Vagina (tissue), 2 donors: ENCODE data around the gene RTP1.

Experiments used
- POLR2A ChIP-seq, 2 donors: fragments of 450-650 bp; IDR thresholded peaks; one replicate each; pipeline ENCODE4 v1.6.1; 2017; ENCODE audit warnings: antibody characterized with exemption in 2 of 2, mild to moderate bottlenecking in 2 of 2, moderate library complexity in 2 of 2
- TF ChIP-seq, protein P1 (sequence below), 3 experiments: fragments of 450-650 bp in 2 of 3; fragments of 200-600 bp in 1 of 3; sonication (generic) in 1 of 3; IDR thresholded peaks; one replicate each; pipeline ENCODE4 v1.5.1; 2017 to 2019; ENCODE audit warnings: antibody characterized with exemption in 3 of 3, mild to moderate bottlenecking in 2 of 3, moderate library complexity in 2 of 3

DNA sequence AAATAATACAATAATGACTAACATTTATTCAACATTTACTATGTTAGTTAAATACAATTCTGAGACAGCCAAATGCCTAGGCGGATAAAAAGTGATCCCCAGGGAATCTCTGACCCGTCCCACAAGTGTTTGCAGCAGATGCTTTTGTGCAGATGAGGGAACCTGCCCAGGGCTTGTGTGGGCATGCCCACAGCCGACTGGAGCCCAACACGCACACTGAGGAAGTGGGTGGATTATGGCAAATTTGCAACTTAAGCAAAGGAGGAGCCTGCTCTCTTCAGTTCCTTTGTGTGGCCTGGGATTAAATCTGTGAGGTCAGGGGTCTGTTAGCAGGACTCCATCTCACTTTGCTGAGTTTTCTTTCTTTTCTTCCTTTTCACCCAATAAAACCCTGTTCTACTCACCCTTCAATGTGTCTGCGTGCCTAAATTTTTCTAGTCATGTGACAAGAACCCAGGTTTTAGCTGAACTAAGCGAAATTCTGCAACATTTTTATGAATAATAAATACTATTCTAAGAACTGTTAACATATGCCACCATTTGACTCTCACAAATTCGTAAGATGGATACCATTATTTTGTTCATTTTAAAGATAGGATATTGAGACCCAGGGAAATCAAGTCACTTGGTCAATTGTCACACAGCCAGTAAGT, 13.9 kb upstream of the RTP1 start:
- TF ChIP-seq POLR2A (IDR thresholded peaks at IDR 0.05) = no peak
- TF ChIP-seq, protein P1, sequence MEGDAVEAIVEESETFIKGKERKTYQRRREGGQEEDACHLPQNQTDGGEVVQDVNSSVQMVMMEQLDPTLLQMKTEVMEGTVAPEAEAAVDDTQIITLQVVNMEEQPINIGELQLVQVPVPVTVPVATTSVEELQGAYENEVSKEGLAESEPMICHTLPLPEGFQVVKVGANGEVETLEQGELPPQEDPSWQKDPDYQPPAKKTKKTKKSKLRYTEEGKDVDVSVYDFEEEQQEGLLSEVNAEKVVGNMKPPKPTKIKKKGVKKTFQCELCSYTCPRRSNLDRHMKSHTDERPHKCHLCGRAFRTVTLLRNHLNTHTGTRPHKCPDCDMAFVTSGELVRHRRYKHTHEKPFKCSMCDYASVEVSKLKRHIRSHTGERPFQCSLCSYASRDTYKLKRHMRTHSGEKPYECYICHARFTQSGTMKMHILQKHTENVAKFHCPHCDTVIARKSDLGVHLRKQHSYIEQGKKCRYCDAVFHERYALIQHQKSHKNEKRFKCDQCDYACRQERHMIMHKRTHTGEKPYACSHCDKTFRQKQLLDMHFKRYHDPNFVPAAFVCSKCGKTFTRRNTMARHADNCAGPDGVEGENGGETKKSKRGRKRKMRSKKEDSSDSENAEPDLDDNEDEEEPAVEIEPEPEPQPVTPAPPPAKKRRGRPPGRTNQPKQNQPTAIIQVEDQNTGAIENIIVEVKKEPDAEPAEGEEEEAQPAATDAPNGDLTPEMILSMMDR (IDR thresholded peaks at IDR 0.05) = no peak
